HUDEP-2 (cell line): Measurements from ENCODE around the gene TNFAIP8L3.
"Not testable (repeated sequence)": the region's sequence is repeated elsewhere in the genome, so short reads cannot be mapped to it uniquely, and the experiment has no call there.

Experiments used
- DNase-seq, 76 experiments: peaks; one replicate each; lab custom pipeline; 2025; ENCODE audit not compliant: unreplicated experiment in 76 of 76; lab: John Stamatoyannopoulos, UW

Gene TNFAIP8L3

DNA sequence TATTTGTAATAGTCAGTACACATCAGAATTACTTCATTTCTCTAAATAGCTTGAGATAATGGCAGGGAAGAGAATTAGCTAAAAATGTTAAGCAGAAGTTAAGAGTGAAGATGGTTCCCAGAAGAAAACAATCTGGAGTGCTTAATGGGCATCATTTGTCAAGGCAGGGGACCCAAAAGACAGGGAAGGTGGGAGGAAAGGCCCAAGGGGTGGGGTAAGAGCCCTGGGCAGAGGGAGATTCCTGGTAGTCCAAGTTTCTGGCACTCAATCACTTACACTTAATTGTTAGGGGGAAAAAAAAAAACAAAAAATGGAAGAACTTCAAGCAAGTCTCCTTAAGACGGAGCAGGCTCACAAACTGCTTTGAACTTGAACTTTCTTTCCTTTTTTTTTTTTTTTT, 28.9 kb downstream of the TNFAIP8L3 start:
- DNase-seq = no peak

DNA sequence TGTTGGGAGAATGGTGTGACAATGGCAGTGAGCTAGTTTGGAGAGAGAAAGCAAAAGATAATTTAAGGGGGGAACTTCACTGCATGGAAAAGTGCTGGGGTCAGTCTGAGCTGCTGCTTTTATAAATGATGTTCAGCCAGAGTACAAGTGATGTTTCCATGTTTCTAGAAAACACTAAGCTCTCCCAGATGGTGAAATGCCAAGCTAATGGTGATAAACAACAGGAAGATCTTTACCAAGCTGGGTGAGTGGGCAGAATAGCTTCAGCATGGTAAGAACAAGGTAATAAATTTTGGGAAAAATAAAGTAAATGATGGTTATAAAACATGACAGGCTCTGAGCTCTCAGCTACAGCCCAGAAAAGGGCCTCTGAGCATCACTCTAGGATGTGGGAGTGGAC, 29.4 kb downstream of the TNFAIP8L3 start:
- no peak for DNase-seq

DNA sequence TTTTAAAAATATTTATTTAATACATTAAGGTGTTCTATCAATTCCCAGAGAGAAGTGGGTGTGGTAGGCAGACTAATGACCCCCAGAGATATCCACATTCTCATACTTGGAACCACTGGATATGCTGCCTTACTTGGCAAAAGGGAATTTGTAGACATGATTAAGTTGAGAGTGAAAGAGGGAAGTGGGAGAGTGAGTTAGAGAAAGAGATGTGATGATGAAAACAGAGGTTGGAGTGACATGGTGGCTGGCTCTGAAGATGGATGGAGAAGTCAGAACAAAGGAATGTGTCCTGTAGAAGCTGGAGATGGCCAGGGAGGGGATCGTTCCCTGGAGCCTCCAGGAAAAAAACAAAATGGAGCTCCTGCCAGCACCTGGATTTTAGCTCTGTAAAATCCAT, 32.0 kb downstream of the TNFAIP8L3 start:
- DNase-seq = no peak

DNA sequence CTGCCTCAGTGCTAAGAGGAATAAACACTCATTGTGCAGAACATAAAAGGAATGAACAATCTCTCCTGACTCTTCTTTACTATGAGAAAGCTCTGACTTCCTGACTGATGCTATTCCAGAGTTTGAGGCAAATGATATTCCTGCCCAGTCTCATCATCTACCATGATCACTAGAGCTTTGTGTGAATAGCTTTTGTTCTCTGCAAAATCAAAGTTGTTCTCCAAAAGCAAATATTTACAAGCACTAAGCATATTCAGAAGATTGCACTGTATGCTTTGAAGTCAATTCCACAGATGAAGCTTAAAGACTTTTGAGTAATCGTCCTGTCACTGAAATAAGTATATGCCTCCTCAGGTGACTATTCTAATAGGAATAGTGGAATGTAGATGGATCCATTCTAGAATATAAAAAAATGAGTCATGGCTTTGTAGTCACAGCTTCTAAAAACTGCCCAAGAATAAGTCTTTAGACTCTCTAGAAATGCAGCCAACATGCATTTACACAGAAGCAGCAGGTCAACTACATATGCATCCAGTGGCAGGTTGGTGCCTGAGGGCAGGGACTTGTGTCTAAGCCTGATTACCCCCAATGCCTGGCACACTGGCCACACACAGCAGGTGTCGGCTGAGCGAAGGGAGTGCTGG, 34.6 kb downstream of the TNFAIP8L3 start:
- DNase-seq = no peak

DNA sequence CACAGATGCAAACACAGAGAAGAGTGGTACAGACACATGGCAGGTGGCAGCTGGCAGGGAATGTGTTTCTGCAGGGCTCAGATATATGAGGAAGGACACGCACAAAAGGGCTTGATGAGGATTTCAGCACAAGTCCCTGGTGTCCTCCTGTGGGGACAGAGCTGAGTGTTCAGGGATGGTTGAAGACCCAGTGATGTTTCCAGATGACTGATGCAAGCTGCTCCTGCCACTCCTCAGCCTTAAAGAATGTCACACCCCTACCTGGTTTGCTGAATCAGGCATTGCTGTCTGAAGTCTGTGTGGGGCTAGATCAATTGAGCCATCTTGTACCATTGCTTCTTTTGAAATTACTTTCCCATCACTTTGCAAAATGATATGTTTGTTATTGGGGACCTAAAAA, 40.2 kb downstream of the TNFAIP8L3 start:
- no peak for DNase-seq

DNA sequence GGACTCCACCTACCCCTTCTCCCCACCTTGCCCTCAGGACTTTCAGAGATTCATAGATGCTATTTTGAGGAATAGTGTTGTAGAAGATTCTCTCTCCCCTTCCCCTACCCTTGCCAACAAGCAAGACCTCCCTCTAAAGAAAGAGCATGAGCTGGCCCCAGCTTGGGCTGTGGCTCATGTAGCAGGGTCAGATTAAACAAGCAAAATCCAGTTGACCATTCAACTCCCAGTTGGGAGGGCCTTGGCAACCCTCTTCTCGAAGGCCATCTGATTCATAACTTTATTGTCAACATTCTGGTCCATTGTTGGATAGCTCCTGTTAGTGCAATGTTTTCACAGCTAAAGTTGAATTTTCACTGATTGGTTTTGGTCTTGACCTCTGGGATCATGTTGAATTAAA, 41.1 kb downstream of the TNFAIP8L3 start:
- DNase-seq = no peak

DNA sequence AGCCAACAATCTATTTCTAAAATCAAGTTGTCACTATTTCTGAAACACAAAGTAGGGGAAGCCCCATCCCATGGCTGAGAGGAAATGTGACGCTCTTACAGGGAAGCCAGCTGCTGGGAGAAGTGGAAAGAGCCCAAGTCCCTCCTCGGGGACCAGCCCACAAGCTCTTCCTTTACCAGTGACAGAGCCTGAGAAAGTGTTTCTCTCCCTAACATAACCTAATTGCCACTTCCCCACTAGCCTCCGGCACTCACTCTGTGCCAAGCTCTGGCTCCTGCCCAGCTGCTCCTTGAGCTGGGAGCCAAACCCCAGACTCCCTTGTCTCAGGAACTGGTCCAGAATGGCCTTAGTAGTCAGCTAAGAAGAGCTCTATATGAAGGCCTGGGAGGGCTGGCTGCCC, 42.9 kb downstream of the TNFAIP8L3 start:
- DNase-seq = no peak

DNA sequence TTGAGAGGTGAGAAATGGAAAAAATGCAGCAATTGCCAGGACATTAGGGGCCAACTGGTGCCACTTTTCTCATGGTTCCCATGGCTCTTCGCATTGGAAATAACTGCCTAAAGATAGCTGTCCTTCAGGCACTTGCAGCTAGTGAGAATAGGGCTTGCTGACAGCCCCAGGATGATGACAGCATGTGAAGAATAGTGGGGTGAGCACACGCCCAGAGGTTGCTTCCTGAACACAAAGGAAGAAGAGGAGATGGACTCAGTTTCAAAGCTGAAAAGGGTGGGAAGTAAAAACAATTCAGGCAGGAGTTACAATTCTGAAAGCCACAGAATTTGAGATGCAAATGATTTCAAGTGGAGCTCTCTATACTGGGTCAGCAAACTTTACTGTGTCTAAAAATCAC, 45.6 kb downstream of the TNFAIP8L3 start:
- no peak for DNase-seq

DNA sequence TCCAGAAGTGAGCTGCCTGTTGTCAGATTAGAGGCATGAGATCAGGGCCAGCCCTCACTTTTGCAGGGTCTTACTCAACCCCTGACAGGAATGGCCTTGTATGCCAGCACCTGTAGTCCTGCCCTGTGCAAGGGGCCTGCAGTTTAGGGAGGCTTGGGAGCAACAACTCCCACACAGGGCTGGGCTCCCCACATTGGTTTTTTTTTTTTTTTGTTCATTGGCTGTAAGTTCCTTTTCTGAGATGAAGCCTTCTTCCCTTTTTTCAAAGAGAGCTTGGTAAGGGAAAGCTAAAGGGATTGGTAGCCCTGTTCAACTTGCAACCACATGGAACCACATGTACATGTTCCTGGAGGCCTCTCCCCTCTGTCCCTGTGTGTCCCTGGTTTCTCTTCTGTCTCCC, 46.4 kb downstream of the TNFAIP8L3 start:
- DNase-seq = no peak

DNA sequence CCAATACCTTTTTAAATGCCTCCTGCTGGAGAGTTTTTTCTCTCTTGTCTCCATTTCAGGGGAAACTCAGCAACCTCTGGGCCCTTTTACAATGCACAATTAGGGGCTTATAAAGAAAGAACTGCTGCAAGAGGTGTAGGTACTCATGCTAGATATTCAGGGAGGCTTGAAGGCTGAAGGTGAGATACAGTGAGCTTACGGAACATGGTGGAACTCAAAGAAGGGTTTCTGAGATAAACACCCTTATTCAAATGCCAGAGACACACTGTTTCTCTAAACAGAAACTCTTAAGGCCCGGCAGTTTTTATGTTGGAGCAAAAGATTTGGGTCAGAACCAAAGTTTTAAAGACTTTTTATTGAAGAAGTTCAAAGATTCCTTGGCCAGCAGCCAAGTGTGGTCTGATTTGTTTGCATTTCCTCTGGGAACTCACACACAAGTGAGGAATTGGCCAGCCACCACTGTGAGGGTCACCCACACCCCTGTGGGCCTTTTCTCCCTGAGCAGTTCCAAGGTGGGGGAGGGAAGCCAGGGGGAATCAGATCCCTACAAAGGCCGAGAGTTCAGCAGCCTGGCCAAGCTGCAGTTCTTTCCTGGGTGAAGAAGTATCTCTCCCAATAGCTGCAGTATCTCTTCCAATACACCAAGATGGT, 47.8 kb downstream of the TNFAIP8L3 start:
- DNase-seq = no peak

DNA sequence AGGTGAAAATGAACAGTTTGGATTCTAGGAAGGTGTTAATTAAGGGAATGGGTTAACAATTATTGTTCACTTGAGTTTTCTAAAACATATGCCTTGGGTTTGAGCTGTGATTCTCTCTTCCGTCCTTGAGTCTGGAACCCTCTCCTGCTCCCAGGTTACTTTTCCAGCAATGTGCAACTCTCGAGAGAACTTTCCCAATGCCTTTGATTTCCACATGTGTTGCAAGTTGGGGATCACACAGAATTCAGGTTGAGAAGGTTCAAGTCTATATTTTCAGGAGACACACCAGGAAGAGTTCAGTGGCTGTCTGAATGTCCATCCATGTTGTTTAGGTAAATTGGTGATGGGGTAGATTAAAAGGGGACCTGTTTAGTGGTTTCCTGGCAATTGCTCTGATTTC, 48.7 kb downstream of the TNFAIP8L3 start:
- DNase-seq = no peak

DNA sequence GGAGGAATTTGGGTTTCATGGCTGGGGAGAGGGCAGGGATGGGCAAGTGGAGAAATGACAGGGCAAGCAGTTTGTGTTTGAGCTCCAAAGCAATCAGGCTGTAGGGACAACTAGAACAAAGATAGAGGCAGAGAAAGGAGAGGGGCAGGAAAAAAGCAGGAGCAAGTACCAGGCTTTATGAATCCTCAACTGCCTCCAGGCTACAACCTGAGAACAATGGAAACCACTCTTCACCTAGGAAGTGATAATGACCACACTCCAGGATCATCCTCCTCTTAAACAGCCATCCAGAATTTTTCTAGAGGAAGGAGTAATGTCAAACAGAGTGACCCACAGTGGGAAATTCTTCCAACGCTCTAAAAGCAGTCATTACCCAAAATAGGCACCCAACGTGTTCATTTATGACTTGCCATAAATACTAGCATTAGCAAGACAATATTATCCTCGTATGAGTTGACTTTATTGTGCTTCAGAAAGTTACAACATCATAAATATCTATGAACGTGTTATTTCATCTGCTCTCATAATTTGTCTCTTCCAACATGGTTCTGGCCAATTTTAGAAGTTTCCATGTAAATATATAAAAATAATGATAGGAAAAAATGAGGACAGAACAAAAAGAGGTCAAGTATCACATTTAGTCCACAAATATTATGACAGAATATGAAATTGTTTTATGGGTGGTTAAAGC, 50.5 kb downstream of the TNFAIP8L3 start:
- no peak for DNase-seq

DNA sequence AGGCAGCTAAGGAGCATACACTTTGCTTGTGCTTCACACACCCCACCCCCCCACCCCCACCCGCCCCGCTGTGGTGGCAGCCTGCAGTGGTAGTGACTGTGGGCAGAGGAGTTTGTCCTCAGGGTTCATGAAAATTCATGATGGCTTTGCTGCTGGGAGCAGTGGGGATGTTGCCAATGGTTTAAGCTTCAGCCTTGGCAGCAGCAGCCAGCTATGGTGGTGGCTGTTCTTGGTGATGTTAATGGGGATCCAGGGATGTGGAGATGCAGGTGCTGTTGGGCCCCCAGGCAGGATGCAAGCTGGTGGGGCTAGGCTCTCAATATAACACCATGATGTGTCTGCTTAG, 55.8 kb downstream of the TNFAIP8L3 start:
- DNase-seq = no peak

DNA sequence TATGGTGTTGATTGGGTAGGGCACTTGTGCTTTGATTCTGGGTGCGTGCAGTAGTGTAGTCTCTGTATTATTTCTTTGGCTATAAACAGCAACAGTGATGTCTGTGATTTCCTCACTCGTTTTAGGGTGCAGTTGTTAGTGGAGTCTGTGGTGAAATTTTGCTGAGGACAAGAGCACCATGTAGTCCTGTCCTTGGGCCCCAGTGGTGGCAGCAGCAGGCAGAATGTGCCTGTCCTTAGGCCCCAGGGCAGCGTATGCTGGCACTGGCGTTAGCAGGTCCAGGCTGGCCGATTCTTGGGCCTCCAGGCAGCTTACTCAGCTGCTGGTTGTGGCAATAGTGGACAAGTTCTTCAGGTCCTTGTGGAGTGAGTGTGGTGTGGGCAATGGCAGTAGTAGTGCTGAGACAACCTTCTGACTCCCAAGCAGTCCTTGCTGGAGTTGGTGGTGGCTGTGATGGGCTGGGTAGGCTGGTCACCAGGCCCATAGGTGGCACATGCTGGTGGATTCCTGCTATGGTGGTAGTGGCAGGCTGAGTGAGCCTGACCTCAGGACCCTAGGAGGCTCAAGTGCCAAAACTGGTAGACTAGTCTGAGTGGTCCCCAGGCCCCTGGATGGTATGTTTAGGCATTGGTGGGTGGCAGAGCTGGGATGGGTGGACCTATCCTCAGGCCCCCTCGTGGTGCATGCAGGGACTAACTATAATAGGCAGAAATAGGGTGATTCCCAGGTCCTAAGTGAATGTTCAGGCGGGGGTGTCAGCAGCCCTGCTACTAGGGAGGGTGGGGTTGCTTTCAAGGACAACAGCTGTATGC, 56.3 kb downstream of the TNFAIP8L3 start:
- no peak for DNase-seq

DNA sequence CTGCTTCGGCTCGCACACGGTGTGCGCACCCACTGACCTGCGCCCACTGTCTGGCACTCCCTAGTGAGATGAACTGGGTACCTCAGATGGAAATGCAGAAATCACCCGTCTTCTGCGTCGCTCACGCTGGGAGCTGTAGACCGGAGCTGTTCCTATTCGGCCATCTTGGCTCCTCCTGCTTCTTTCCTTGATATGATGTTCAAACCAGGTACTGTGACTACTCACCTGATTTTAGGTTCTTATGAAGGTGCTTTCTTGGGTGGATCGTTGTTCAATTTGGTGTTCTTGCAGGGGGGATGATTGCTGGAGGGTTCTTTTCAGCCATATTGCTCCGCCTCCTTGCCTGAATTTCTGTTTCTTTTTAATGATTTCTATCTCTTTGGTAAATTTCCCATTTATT, 57.2 kb downstream of the TNFAIP8L3 start:
- DNase-seq = not testable (repeated sequence)

DNA sequence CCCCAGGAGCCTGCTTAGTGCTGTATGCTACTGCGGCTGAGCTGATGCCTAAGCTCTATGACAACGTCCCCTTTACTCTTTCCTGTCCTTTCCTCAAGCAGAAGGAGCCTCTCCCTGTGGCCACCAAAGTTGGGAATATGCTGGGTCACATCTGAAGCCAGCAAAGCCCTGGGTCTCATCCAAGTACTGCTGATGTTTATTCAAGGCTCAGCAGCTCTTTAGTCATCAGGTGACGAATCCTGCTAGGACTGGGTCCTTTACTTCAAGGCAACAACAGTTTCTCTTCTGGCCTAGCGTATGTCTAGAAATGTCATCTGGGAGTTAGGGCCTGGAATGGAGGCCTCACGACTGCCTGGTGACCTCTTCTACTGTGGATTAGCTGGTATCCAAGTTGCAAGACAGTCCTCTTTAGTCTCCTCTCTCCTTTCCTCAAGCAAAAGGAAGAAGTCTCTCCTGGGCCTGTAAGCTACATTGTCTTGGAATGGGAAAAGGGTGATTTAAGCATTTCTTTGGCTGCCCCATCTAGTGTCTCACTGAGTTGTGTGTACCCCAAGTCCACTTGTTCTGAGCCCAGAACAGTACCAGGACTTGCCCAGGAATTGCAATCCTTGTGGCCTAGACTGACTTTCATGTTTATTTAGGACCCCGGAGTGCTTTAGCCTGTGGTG, 63.9 kb downstream of the TNFAIP8L3 start:
- no peak for DNase-seq

DNA sequence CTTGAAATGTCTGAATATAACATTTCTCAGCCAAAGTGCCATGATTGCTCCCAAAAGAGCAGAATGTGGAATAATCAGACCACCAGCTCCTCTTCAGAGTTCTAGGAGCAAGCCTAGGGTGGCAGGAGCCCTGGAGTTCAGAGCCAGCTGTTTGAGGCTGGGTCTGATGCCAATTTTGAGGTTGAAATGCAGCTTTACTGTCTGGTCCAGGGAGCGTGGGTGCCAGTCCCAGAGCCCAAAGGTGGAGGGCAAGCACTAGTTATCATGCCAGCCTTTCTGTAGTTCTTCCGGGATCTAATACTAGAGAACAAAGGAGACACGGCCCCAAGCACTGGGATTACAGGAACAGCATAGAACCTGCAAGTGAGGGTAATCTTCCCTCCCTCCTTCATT, 69.3 kb downstream of the TNFAIP8L3 start:
- DNase-seq = no peak

DNA sequence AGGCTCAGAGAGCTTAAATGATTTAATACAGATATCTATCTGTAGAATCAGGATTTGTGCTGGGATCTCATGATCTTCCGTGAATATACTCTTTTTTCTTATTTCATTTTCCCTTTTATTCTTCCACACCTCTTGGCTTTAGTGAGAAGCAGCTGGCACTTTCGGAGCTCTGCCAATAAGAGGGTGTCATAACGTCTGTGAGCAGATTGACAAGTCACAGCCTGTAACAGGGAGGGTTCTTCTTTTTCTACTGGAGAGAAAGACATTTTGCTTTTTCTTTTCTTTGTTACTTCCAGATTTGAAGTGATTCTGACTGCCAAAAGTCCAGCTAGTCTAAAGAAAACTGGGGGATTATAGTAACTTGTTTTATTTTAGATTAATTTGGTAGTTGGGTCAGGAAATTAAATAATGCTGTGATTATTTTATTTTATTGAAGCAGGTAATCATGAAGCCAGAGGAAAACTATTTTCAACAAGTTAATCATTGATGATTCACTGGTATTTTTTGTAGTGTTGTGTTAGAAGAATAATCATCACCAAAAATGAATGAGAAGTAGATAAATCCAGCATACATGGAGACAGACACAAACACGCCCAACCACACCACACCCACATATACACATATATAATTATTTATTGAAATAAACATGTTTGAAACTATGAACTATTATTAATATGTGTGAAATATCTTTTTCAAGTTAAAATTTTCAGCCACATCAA, 69.8 kb downstream of the TNFAIP8L3 start:
- DNase-seq = no peak

DNA sequence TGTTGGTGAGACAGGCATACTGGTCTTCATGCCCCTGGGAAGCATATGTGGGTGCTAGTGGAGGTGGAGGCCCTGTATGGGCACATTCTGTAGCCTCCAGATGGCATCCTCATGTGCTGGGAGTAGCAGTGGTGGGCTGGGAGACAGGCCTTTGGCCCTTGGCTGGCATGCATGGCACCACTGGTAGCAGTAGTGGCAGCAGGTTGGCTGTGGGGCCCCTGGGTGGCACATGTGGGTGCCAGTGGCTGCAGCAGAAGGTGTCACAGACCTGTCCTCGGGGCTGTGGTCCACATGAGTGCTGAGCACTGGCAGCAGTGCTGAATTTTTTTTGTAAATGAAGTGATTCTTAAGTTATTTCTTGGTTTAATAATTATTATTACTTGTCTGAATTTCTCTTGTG, 71.2 kb downstream of the TNFAIP8L3 start:
- DNase-seq = no peak

DNA sequence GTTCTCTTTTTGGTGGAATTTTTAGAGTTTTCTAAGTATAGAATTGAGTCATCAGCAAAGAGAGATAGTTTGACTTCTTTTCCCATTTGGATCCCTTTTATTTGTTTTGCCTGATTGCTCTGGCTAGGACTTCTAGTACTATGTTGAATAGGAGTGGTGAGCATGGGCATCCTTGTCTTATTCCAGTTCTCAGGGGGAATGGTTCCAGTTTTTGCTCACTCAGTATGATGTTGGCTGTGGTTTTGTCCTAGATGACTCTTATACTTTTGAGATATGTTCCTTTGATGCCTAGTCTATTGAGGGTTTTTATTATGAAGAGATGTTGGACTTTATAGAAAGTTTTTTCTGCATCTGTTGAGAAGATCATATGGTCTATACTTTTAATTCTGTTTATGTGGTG, 72.5 kb downstream of the TNFAIP8L3 start:
- DNase-seq = no peak
